ENCODE results near the gene NDUFA7.
"Not testable (repeated sequence)": the region's sequence is repeated elsewhere in the genome, so short reads cannot be mapped to it uniquely, and the experiment has no call there.

The NDUFA7 gene

GRCh38 chr19:8318835-8319234 is 2.3 kb downstream of the NDUFA7 start:
- DNase-seq, result not testable (repeated sequence)

- no peak for DNase-seq
These were observed 4.6 kb downstream of the NDUFA7 start for GRCh38 chr19:8316351-8317125.

DNA sequence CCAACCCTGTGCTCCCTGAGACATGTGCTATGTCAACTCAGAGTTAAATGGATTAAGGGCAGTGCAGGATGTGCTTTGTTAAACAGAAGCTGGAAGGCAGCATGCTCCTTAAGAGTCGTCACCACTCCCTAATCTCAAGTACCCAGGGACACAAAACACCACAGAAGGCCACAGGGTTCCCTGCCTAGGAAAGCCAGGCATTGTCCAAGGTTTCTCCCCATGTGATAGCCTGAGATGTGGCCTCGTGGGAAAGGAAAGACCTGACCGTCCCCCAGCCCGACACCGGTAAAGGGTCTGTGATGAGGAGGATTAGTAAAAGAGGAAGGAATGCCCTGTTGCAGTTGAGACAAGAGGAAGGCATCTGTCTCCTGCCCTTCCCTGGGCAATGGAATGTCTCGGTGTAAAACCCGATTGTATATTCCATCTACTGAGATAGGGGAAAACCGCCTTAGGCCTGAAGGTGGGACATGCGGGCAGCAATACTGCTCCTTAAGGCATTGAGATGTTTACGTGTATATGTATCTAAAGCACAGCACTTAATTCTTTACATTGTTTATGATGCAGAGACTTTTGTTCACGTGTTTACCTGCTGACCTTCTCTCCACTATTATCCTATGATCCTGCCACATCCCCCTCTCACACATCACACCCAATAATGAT is 6.1 kb downstream of the NDUFA7 start:
- DNase-seq, result not testable (repeated sequence)

DNA sequence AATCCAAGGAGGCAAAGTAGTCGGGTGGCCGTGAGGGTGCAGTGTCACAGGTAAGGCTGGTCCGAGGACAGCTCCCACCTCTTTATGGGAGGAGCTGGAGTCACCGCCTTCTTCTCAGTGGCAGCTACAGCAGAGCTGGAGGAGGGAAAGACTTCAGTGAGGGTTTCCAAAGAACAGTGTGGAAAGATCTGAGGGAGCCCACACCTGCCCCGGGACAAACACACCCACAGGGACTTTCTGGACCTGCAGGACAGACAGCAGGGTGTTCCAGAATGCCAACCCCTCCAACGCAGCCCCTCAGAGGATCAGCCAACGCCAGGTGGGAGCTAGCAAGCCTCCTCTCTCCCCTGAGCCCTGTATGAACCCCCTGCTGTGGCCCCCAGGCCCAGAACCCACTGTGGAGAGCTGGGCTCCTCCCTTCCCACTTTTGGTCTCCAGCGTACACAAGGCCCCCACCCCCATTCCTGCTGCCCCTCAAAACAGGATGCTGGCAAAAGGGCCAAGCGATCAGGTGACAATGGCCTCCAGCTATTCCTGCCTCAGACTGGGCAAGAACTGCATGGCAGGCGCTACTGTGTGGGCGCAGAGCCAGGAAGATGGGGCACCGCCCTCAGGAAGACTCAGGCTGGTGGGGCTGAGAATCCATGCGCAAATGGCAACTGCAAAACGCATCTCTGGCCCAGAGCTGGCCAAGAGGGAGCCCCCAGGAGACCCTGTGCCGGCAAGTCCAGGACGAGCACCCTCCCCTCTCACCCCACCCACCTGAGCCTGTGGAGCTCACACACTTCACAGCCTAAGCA is 9.5 kb downstream of the NDUFA7 start:
- no peak for DNase-seq

- peak; percentile 37 for DNase-seq
These were observed 10.7 kb downstream of the NDUFA7 start for GRCh38 chr19:8310342-8311055.

- DNase-seq, result peak; percentile 51
These were observed 12.3 kb downstream of the NDUFA7 start for GRCh38 chr19:8308891-8309291.

GRCh38 chr19:8307965-8308866 is 13.0 kb downstream of the NDUFA7 start, which contains the start of gene CD320:
TSS of gene CD320 (minus strand) at chr19:8308358. CDS start at chr19:8308290, 68 bp downstream.
- peak; percentile 93 for DNase-seq

DNA sequence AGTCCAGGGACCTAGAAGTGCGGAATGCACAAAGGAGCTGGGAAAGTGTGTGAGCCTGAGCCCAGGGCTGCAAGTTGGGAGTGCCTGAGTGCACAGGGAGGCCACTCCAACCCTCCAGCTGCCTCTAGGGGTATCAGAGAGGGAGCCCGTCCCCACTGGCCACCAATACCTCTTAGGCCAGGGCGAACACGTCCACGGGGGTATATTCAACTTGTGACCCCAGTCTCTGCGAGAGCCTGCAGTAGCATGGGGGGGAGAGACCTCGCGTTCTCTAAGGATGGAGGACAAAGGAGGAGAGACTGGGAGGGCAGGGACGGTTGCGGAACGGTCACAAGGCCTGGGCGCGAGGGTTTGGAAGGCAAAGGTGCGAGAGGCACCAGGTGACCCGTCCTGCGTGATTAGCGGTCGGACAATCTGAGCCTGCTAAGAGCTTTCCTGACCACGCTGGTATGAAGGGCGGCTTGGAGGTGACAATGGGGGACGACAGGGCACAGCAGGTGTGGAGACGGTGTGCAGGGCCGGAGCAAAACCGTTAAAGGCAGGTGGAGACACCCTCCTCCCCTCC is 13.7 kb downstream of the NDUFA7 start:
- no peak for DNase-seq

DNA sequence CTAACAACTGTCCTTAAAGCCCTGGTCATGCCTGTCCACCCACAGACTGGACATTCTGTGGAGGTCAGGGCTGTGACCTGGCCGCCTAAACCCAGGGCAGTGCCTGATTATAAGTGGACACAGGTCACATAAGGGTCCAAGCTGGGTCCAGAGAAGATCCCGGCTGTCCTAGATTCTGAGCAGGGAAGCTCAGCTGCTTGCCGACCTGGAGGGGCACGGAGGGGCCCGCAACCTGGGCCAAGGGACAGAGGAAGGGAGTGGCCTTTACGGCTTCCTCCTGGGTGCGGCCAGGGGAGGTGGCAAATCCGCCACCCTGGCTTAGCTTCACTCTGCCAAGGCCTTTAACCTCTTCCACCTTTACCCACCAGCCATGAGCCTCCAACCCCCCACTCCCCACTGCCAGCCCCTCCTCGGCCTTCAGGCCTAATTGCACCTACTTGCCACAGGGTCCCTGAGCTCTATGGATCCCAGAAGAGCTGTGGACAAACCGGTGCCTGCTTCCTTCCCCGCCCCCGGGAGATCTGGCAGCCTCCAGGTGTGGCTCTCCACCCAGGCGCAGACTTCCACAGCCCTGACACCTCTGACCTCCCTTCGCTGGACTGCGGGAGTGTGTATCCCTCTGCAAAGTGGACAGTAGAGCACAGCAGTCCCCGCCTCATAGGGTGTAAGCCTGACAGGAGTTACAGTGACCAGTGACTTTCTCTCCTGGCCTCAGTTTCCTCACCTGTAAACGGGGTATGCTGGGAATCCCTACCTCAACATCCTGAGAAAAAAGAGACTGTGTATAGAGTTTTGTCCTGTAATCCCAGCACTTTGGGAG is 14.7 kb downstream of the NDUFA7 start:
- peak; percentile 48 for DNase-seq

DNA sequence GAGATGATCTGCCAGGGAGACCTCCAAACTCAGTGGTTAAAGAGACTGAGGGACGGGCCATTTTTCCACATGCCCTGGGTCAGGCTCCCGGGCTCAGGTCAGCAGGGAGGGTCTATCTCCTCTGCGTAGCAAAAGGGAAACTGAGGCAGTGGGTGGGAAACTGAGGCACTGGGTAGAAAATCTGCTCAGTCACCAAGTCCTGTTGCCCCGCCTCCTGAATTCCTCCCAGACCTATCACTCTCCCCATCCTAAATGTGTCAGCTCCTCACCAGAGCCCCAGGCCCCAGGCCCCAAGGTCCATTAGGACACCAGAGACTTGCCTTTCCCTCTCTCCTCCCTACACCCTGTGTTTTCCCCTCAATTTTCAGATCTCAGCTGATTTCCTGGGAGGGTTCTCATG is 15.4 kb downstream of the NDUFA7 start:
- peak; percentile 37 for DNase-seq

- DNase-seq, result peak; percentile 71
These were observed 16.1 kb downstream of the NDUFA7 start for GRCh38 chr19:8304841-8305621.

DNA sequence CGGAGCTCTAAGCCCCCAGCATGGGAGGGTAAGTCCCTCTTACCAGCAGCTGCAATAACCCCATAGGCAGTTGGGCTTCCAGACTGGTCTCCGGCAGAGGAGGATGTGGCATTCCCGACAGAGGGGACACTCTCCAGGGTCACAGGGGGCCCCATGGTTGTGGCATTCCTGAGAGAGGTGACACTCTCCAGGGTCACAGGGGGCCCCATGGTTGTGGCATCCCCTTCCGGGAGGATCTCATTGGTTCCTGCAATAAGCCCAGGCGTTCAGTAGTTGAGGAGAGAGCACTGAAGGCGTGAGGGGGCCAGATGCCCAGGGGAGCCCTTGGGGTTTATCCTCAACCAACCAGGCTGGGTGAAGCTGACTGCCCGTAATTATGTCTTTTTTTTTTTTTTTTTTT is 18.4 kb downstream of the NDUFA7 start:
- DNase-seq, result no peak

- DNase-seq, result peak; percentile 44
These were observed 18.9 kb downstream of the NDUFA7 start for GRCh38 chr19:8302357-8302691.

DNA sequence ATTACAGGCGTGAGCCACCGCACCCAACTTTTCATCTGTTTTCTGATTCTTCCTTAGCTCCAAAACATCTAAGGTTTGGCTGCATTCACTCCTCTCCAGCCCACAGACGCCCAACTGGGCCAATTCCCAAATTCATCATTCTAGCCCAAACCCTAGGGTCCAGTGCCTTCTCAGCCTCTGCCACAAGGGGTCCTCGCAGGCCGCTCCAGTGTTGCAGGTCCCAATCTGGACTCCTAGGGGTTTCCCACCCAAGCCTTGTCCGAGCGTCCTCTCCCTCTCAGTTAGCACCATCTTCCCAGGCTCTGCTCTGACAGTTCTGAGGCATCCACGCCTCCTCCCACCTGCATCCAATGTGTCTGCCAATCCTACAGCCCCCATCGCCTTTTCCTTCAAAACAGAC is 29.8 kb downstream of the NDUFA7 start:
- DNase-seq, result not testable (repeated sequence)

DNA sequence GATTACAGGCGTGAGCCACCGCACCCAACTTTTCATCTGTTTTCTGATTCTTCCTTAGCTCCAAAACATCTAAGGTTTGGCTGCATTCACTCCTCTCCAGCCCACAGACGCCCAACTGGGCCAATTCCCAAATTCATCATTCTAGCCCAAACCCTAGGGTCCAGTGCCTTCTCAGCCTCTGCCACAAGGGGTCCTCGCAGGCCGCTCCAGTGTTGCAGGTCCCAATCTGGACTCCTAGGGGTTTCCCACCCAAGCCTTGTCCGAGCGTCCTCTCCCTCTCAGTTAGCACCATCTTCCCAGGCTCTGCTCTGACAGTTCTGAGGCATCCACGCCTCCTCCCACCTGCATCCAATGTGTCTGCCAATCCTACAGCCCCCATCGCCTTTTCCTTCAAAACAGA is 44.7 kb downstream of the NDUFA7 start:
- DNase-seq, result not testable (repeated sequence)

DNA sequence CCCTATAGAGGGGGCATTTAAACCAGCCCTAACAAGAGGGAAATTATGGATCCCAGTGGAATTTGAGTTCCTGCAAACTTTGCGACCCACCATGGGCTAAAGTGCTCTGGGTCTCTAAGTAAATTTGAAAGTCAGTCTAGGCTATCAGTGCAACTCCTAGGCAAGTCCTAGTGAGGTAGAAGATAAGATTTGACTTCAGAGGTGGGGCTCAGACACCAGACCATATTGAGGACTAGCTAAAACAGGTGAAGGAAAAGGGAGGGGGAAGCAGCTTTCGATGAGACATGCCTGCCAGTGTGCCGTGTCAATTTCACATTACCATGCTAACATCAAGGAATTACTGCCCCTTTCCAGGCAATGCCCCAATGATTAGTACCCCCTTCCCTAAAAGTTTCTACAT is 51.5 kb downstream of the NDUFA7 start:
- peak; percentile 32 for DNase-seq

DNA sequence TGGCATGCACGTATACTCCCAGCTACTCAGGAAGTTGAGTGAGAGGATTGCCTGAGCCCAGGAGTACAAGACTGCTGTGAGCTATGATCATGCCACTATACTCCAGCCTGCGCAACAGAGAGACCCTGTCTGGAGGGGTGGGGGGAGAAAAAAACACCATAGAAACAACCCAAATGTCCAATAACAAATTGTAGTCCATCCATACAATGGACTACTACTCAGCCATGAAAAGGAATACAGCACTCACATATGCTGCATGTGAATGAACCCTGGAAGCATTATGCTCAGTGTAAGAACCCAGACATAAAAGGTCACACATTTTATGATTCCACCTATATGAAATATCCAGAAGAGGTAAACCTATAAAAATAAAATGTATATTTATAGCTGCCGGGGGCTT is 55.3 kb downstream of the NDUFA7 start:
- peak; percentile 25 for DNase-seq

GRCh38 chr19:8264248-8264647 is 56.9 kb downstream of the NDUFA7 start:
- DNase-seq, result peak; percentile 20

DNA sequence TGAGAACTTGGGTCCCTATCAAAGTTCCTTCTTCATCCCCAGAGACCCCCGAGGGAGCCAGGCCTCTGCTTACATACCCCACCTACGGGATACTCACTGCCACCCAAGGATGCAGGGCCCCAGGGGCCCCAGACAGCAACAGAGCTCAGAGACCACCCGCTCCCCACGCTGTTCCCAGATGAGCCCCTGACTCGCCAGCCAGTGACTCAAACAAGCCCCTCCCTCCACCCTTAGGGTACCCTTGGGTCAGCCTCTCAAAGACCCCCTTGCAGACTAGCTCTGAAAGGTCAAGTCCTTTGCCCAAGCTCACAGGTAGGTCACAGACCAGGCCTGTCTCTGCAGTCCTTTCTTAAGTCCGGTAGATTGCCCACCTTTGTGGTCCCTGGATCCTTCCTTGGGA is 58.7 kb downstream of the NDUFA7 start:
- peak; percentile 44 for DNase-seq

GRCh38 chr19:8261881-8262280 is 59.3 kb downstream of the NDUFA7 start:
- peak; percentile 39 for DNase-seq
